ENCODE measurements around the gene RAD51D. TPM values are rescaled to one million over a fixed set of nuclear protein-coding genes. Genes with fewer than 3 reads are reported as not detected.

RAD51D gene
- polyA plus RNA-seq, 1 donor (not counting 4 experiments of a cell fraction or from before 2014, with no cell fraction given): 4.9 TPM

DNA sequence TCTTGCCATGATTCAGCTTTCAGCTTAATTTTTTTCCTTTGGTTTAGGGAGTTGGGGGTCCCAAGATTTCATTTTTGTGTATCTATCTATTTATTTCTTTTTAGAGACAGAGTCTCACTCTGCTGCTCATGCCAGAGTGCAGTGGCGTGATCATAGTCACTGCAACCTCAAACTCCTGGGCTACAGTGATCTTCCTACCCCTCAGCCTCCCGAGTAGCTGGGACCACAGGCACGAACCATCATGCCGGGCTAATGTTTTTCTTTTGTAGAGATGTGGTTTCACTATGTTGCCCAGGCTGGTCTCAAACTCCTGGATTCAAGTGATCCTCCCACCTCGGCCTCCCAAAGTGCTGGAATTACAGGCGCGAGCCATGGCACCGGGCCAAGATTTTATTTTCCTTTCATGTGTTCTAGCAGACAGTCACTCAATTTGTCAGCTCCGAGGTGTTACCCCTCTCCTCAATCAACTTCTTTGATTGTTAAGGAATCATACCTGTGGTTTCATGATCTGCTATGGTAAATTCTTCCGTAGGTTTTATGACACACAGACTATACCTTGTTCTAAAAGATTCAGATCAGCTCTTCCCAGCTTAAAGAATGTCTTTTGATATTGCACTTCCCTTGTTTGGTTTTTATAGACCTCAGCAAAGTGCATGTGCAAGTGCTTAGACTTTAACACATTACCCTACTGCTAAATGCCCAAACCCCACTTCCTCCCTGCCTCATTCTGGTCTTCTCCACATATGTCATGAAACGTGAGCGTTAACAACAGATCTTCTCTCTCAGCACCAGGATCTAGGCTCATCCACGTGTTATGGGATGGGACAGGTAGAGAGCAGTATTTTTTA lies 40.9 kb upstream of the RAD51D start:
- peak; percentile 13 for FAIRE-seq
- no peak overlapping the region for H2AFZ ChIP-seq (ENCODE audit: control insufficient read depth, low read length)
- no peak for TF ChIP-seq CTCF (optimal IDR thresholded peaks at IDR 0.05 in 1 of 3, IDR thresholded peaks at IDR 0.05 in 1 of 3, conservative IDR thresholded peaks at IDR 0.05 in 1 of 3; ENCODE audit: extremely low read depth in 1 of 3, insufficient read depth in 2 of 3, low read length in 3 of 3)
- TF ChIP-seq EZH2 (IDR thresholded peaks at IDR 0.05; ENCODE audit: low read length): no peak
- H3K27me3 ChIP-seq (ENCODE audit: control insufficient read depth, extremely low read depth, insufficient read depth, low read length): no peaks in the 10 kb centered on the region
- H3K4me2 ChIP-seq (ENCODE audit: control insufficient read depth, extremely low read depth, insufficient read depth, low read depth, low read length): peak overlapping the region; percentile 38
- dilution Hi-C loops (cut with MboI; ENCODE audit: extremely low pct_ligation_motif_present, low sequenced_read_pairs): no loop called here
- no peaks in the 10 kb centered on the region for H4K20me1 ChIP-seq (ENCODE audit: control insufficient read depth, extremely low read depth, insufficient read depth, low read length)
- H3K79me2 ChIP-seq (ENCODE audit: control insufficient read depth, insufficient read depth, low read length): no peaks in the 10 kb centered on the region
- no peaks in the 10 kb centered on the region for H3K9me1 ChIP-seq (ENCODE audit: control insufficient read depth, extremely low read depth, insufficient read depth, low read length)
- no peak overlapping the region for H3K27ac ChIP-seq (ENCODE audit: control insufficient read depth, insufficient read depth, low read length)
- peaks cover 29% of the 10 kb centered on the region for H3K4me1 ChIP-seq (ENCODE audit: control insufficient read depth, extremely low read depth, insufficient read depth, low read length)
- H3K9me3 ChIP-seq (ENCODE audit: control insufficient read depth, low read depth, low read length): no peaks in the 10 kb centered on the region
- H3K4me3 ChIP-seq (ENCODE audit: control insufficient read depth in 2 of 3, extremely low read depth in 1 of 3, insufficient read depth in 2 of 3, low read depth in 1 of 3, low read length in 3 of 3): no peak overlapping the region
- no peak for DNase-seq (ENCODE audit: low read depth, low spot score)
- peak overlapping the region; percentile 7 for H3K9ac ChIP-seq (ENCODE audit: control insufficient read depth, extremely low read depth, insufficient read depth, low read length)
- no peaks in the 10 kb centered on the region for H3K36me3 ChIP-seq (ENCODE audit: control insufficient read depth in 2 of 2, extremely low read depth in 1 of 2, insufficient read depth in 2 of 2, low read length in 2 of 2)

GRCh38 chr17:35159940-35160339 lies 40.3 kb upstream of the RAD51D start:
- DNase-seq (ENCODE audit: low read depth, low spot score) (no peak), FAIRE-seq (peak; percentile 77)
- peaks cover 29% of the 10 kb centered on the region for H3K4me1 ChIP-seq (ENCODE audit: control insufficient read depth, extremely low read depth, insufficient read depth, low read length)
- no peak overlapping the region for H3K9ac ChIP-seq (ENCODE audit: control insufficient read depth, extremely low read depth, insufficient read depth, low read length)
- H3K27ac ChIP-seq (ENCODE audit: control insufficient read depth, insufficient read depth, low read length): peak overlapping the region; percentile 15
- dilution Hi-C loops (cut with MboI; ENCODE audit: extremely low pct_ligation_motif_present, low sequenced_read_pairs): no loop called here
- no peaks in the 10 kb centered on the region for H3K27me3 ChIP-seq (ENCODE audit: control insufficient read depth, extremely low read depth, insufficient read depth, low read length)
- TF ChIP-seq EZH2 (IDR thresholded peaks at IDR 0.05; ENCODE audit: low read length): no peak
- no peak for TF ChIP-seq CTCF (optimal IDR thresholded peaks at IDR 0.05 in 1 of 3, IDR thresholded peaks at IDR 0.05 in 1 of 3, conservative IDR thresholded peaks at IDR 0.05 in 1 of 3; ENCODE audit: extremely low read depth in 1 of 3, insufficient read depth in 2 of 3, low read length in 3 of 3)
- no peaks in the 10 kb centered on the region for H3K9me1 ChIP-seq (ENCODE audit: control insufficient read depth, extremely low read depth, insufficient read depth, low read length)
- no peaks in the 10 kb centered on the region for H3K36me3 ChIP-seq (ENCODE audit: control insufficient read depth in 2 of 2, extremely low read depth in 1 of 2, insufficient read depth in 2 of 2, low read length in 2 of 2)
- H3K4me2 ChIP-seq (ENCODE audit: control insufficient read depth, extremely low read depth, insufficient read depth, low read depth, low read length): peak overlapping the region; percentile 42
- H4K20me1 ChIP-seq (ENCODE audit: control insufficient read depth, extremely low read depth, insufficient read depth, low read length): no peaks in the 10 kb centered on the region
- peak overlapping the region; percentile 23 for H2AFZ ChIP-seq (ENCODE audit: control insufficient read depth, low read length)
- no peak overlapping the region for H3K4me3 ChIP-seq (ENCODE audit: control insufficient read depth in 2 of 3, extremely low read depth in 1 of 3, insufficient read depth in 2 of 3, low read depth in 1 of 3, low read length in 3 of 3)
- no peaks in the 10 kb centered on the region for H3K9me3 ChIP-seq (ENCODE audit: control insufficient read depth, low read depth, low read length)
- H3K79me2 ChIP-seq (ENCODE audit: control insufficient read depth, insufficient read depth, low read length): no peaks in the 10 kb centered on the region

Data from keratinocyte (primary cell).